OCI-LY7 (cell line): ENCODE data around the gene PXDC1. TPM values are rescaled to one million over a fixed set of nuclear protein-coding genes. Genes with fewer than 3 reads are reported as not detected.

Source experiments
- BruUV-seq: library from RNA; stranded (reverse); fragments of 400-500 nt; replicated peaks from 2 replicates; lab custom pipeline; 2021; lab: Mats Ljungman, UMichigan
- CTCF ChIA-PET: fragments of 300-600 bp; sonication (Branson Sonifier 250); formaldehyde crosslinking; loops from one replicate; lab custom pipeline; 2022; ENCODE audit warnings: antibody characterized with exemption; ENCODE audit not compliant: unreplicated experiment; lab: Charles Lee
- POLR2A ChIA-PET: fragments of 300-600 bp; sonication (Branson Sonifier 250); formaldehyde crosslinking; loops from one replicate; lab custom pipeline; 2022; ENCODE audit warnings: antibody characterized with exemption; lab: Charles Lee
- DNase-seq: peaks from one replicate; pipeline ENCODE4 v3.0.0-alpha.2; 2015; ENCODE audit warnings: low spot score
- H2AFZ ChIP-seq: fragments of 200-600 bp; sonication (generic), shearing (Covaris generic); 2 replicates; pipeline ENCODE4 v1.6.1; 2014; ENCODE audit warnings: mild to moderate bottlenecking, antibody characterized with exemption, low read length, moderate library complexity
- H3K27ac ChIP-seq: fragments of 200-600 bp; sonication (generic); 2 replicates; pipeline ENCODE4 v1.5.1; 2014; ENCODE audit warnings: mixed run types, low read depth, mild to moderate bottlenecking, moderate library complexity, low read length, inconsistent platforms; ENCODE audit not compliant: poor library complexity, severe bottlenecking
- H3K36me3 ChIP-seq: fragments of 200-600 bp; sonication (generic); 2 replicates; pipeline ENCODE4 v1.6.1; 2014; ENCODE audit warnings: mild to moderate bottlenecking, antibody characterized with exemption, low read length, moderate library complexity, mixed read lengths; ENCODE audit not compliant: insufficient read depth
- H3K4me1 ChIP-seq: fragments of 200-600 bp; sonication (generic); 2 replicates; pipeline ENCODE4 v1.5.1; 2014; ENCODE audit warnings: mild to moderate bottlenecking, low read length; ENCODE audit not compliant: insufficient read depth, poor library complexity, severe bottlenecking
- H3K4me2 ChIP-seq: fragments of 200-600 bp; sonication (generic); 2 replicates; pipeline ENCODE4 v1.6.1; 2014; ENCODE audit warnings: mild to moderate bottlenecking, low read length
- H3K4me3 ChIP-seq: fragments of 200-600 bp; sonication (generic); 2 replicates; pipeline ENCODE4 v1.5.1; 2014; ENCODE audit warnings: mild to moderate bottlenecking, low read depth, low read length; ENCODE audit not compliant: poor library complexity, severe bottlenecking
- H3K79me2 ChIP-seq: fragments of 200-600 bp; sonication (generic); 2 replicates; pipeline ENCODE4 v1.6.1; 2016; ENCODE audit warnings: low read depth, mild to moderate bottlenecking, low read length, moderate library complexity, mixed read lengths; ENCODE audit not compliant: insufficient read depth
- H3K9me2 ChIP-seq: fragments of 200-600 bp; sonication (generic); 2 replicates; pipeline ENCODE4 v1.6.1; 2016; ENCODE audit warnings: mild to moderate bottlenecking, low read length, mixed read lengths; ENCODE audit not compliant: insufficient read depth
- H3K9me3 ChIP-seq: fragments of 200-600 bp; sonication (generic); 2 replicates; pipeline ENCODE4 v1.6.1; 2014; ENCODE audit warnings: mild to moderate bottlenecking, mixed run types, low read length, mixed read lengths
- H4K20me1 ChIP-seq: fragments of 200-600 bp; sonication (generic); 2 replicates; pipeline ENCODE4 v1.6.1; 2014; ENCODE audit warnings: mild to moderate bottlenecking, antibody characterized with exemption, low read length, moderate library complexity, mixed read lengths; ENCODE audit not compliant: insufficient read depth
- EZH2phosphoT487 ChIP-seq: fragments of 200-600 bp; sonication (generic); IDR thresholded peaks from 2 replicates; pipeline ENCODE4 v1.6.1; 2018; ENCODE audit warnings: low read depth, borderline replicate concordance, mild to moderate bottlenecking, mixed run types, antibody characterized with exemption, low read length, moderate library complexity, mixed read lengths
- intact Hi-C: fragments of 100-400 bp; cut with micrococcal nuclease; formaldehyde crosslinking; loops from one replicate; pipeline ENCODE4 v1.10.0; 2022; ENCODE audit not compliant: unreplicated experiment
- total RNA-seq, 2 experiments: library from RNA; depleted of rRNA in 1 of 2; stranded (reverse); fragments of >200 nt in 1 of 2; shearing (Covaris generic) in 1 of 2; gene quantifications; 2 replicates each; pipeline ENCODE4 v1.2.3, GENCODE V29; 2014 to 2022
- TF ChIP-seq, protein P1 (sequence below): fragments of 200-600 bp; sonication (generic); conservative IDR thresholded peaks from 2 replicates; pipeline ENCODE4 v1.5.1; 2014; ENCODE audit warnings: mild to moderate bottlenecking, antibody characterized with exemption, low read length, moderate library complexity, mixed read lengths

Gene PXDC1
- total RNA-seq, 2 experiments from 2014 or later: not detected

DNA sequence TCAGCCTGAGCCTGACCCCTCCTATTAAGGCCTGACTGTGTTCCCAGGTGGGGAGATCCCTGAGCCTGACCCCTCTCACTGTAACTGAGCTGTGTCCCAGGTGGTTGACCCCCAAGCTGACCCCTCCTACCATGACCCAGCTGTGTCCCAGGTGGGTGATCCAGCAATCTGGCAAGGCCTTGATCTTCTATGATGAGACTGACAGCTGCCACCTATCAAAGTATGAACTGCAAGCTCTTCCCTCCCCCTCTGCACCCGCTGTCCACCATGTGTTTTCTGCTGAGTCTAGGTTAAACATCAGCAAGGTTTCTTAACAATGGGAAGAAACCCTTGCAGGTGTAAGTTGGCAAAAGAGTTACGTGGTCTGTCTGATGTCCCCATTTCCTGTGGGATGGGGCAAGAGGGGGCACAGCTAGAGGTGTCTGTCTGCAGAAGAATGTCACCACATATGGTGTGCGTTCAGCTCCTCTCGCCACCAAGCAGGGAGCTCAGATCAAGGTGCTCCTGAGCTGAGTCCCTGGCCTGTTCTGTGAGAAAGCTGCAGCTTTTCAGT is 5.9 kb downstream of the PXDC1 start:
- Histone ChIP-seq H3K36me3 (no peaks in the 10 kb centered on the region), H3K4me1 (peaks cover 8% of the 10 kb centered on the region), H3K9me3 (no peaks in the 10 kb centered on the region), H3K4me2 (no peak overlapping the region), H3K79me2 (no peaks in the 10 kb centered on the region), H4K20me1 (no peaks in the 10 kb centered on the region), H3K9me2 (no peaks in the 10 kb centered on the region), H3K27ac (no peak overlapping the region), H2AFZ (no peak overlapping the region), H3K4me3 (no peak overlapping the region)
- ChIA-PET CTCF (interaction anchor here (0.5 kb wide), 1 partner anchor 417 kb away, joined by 3 read pairs; no protein-coding TSS in a partner anchor), POLR2A (interaction anchor here (0.5 to 0.6 kb wide), 3 partner anchors 357 to 465 kb away, joined by 3 read pairs; no protein-coding TSS in a partner anchor)
- BruUV-seq: no TSS peak
- DNase-seq: no peak
- no peak for TF ChIP-seq EZH2phosphoT487
- TF ChIP-seq, protein P1, sequence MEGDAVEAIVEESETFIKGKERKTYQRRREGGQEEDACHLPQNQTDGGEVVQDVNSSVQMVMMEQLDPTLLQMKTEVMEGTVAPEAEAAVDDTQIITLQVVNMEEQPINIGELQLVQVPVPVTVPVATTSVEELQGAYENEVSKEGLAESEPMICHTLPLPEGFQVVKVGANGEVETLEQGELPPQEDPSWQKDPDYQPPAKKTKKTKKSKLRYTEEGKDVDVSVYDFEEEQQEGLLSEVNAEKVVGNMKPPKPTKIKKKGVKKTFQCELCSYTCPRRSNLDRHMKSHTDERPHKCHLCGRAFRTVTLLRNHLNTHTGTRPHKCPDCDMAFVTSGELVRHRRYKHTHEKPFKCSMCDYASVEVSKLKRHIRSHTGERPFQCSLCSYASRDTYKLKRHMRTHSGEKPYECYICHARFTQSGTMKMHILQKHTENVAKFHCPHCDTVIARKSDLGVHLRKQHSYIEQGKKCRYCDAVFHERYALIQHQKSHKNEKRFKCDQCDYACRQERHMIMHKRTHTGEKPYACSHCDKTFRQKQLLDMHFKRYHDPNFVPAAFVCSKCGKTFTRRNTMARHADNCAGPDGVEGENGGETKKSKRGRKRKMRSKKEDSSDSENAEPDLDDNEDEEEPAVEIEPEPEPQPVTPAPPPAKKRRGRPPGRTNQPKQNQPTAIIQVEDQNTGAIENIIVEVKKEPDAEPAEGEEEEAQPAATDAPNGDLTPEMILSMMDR: no peak
- intact Hi-C loops: no loop called here

DNA sequence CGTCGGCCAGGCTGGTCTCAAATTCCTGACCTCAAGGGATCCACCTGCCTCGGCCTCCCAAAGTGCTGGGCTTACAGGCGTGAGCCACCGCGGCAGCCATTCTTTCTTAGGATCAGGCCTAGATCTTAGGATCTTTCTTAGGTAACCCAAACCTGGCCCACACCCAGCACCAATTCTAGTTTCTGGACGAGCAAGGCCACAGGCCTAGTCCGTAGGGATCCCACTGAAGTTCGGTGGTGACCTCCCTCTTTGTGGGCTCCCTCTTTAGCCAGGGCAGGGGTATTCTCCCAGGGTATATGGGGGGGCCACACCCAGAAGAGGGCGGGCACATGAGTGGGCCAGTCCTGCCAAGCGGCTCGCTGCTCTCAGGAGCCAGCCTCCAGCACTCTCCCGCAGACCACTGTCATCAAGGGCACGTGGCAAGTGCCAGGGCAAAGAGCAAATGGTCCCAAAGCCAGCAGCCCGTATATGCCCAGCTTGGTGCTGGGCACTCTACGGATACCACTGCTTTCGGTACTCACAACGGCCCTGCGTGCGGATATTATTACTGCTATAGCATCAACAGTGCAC is 6.5 kb downstream of the PXDC1 start:
- BruUV-seq: no TSS peak
- ChIA-PET CTCF (no interaction called here), POLR2A (interaction anchor here (0.6 kb wide), 1 partner anchor 357 kb away, joined by 3 read pairs; no protein-coding TSS in a partner anchor)
- Histone ChIP-seq H3K36me3 (no peaks in the 10 kb centered on the region), H3K4me3 (no peak overlapping the region), H3K4me2 (no peak overlapping the region), H3K27ac (no peak overlapping the region), H3K9me2 (no peaks in the 10 kb centered on the region), H3K4me1 (peaks cover 8% of the 10 kb centered on the region), H4K20me1 (no peaks in the 10 kb centered on the region), H2AFZ (no peak overlapping the region), H3K9me3 (no peaks in the 10 kb centered on the region), H3K79me2 (no peaks in the 10 kb centered on the region)
- TF ChIP-seq EZH2phosphoT487: no peak
- TF ChIP-seq, protein P1: no peak
- intact Hi-C loops: loop anchor here (5.0 kb wide), 1 partner anchor 232 kb away; no protein-coding TSS in a partner anchor
- no peak for DNase-seq
